ENCODE results near the gene IGLL5. TPM values are rescaled to one million over a fixed set of nuclear protein-coding genes. Genes with fewer than 3 reads are reported as not detected.

The IGLL5 gene
- total and polyA plus RNA-seq, 8 donors = 0.23 to 10.6 (median 0.49) TPM; not detected in 1

DNA sequence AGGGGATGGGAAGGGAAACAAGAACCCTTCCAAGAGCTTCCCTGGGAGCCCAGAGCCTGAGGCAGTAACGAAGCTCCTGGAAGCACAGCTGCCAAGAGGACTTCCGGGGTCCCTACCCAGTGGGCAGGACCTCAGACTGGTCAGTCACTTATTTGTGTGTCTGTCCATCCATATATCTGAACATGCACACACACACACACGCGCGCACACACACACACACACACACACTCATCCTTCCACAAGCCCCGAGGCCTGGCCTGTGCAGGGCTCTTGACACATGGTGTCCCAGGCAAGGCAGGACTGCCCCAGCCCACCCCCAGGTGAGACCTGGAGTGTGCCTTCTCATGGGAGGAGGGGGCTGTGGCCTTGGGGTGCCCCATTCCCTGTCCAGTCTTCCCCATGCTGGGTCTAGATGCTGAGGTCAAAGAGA is 44.9 kb downstream of the IGLL5 start:
- intact Hi-C loops (cut with DNase I) = no loop called here
- DNase-seq = peak in 1 of 4 donors; percentile 75
- TF ChIP-seq, protein P1, sequence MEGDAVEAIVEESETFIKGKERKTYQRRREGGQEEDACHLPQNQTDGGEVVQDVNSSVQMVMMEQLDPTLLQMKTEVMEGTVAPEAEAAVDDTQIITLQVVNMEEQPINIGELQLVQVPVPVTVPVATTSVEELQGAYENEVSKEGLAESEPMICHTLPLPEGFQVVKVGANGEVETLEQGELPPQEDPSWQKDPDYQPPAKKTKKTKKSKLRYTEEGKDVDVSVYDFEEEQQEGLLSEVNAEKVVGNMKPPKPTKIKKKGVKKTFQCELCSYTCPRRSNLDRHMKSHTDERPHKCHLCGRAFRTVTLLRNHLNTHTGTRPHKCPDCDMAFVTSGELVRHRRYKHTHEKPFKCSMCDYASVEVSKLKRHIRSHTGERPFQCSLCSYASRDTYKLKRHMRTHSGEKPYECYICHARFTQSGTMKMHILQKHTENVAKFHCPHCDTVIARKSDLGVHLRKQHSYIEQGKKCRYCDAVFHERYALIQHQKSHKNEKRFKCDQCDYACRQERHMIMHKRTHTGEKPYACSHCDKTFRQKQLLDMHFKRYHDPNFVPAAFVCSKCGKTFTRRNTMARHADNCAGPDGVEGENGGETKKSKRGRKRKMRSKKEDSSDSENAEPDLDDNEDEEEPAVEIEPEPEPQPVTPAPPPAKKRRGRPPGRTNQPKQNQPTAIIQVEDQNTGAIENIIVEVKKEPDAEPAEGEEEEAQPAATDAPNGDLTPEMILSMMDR (IDR thresholded peaks at IDR 0.05) = no peak
- Histone ChIP-seq H3K27ac (no peak overlapping the region), H3K36me3 (no peaks in the 10 kb centered on the region), H3K4me3 (no peak overlapping the region), H3K27me3 (peaks cover 0 to 9% of the 10 kb centered on the region in 2 donors), H3K9me3 (no peaks in the 10 kb centered on the region), H3K4me1 (peaks cover 3 to 12% of the 10 kb centered on the region in 2 donors)
- no peak for ATAC-seq

DNA sequence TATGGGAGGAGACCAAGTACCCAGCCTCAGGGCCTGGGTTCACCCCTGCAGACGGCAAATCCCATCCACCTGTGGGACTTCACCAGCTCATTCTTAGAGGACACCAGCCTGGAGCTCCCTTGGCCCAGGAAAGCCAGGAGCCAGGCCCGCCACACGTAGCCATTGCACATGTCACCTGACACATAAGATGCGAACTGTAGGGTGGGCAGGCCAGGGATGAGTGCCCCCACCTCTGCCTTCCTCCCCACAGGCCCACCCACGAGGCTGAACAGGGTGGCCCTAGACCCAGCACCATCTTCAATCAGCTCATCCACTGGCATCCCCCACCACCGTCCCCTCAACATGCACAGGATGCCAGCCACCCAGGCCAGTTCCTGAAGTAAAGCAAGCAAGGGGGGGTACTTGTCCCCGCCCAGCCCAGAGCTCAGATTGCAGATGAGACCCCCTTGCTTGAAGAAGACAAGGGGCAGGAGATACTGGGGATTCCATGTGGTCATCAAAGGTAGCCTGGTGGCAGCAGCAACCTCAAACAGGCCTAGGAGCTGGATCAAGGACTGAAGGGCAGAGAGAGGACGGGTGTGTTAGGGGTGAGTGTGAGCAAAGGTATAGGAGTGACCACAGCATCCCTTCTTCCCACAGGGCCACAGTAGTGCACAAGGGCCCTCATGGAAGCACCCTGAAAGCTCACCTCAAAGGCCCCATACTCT is 45.6 kb downstream of the IGLL5 start:
- TF ChIP-seq, protein P1 (IDR thresholded peaks at IDR 0.05) = no peak
- H3K4me1 ChIP-seq = peaks cover 3 to 10% of the 10 kb centered on the region in 2 donors
- DNase-seq (peak in 1 of 4 donors; percentile 59), ATAC-seq (no peak)
- intact Hi-C loops (cut with DNase I) = no loop called here
- no peaks in the 10 kb centered on the region for H3K36me3 ChIP-seq
- H3K27ac ChIP-seq = no peak overlapping the region
- H3K9me3 ChIP-seq = no peaks in the 10 kb centered on the region
- H3K27me3 ChIP-seq = peaks cover 0 to 8% of the 10 kb centered on the region in 2 donors
- no peak overlapping the region for H3K4me3 ChIP-seq

DNA sequence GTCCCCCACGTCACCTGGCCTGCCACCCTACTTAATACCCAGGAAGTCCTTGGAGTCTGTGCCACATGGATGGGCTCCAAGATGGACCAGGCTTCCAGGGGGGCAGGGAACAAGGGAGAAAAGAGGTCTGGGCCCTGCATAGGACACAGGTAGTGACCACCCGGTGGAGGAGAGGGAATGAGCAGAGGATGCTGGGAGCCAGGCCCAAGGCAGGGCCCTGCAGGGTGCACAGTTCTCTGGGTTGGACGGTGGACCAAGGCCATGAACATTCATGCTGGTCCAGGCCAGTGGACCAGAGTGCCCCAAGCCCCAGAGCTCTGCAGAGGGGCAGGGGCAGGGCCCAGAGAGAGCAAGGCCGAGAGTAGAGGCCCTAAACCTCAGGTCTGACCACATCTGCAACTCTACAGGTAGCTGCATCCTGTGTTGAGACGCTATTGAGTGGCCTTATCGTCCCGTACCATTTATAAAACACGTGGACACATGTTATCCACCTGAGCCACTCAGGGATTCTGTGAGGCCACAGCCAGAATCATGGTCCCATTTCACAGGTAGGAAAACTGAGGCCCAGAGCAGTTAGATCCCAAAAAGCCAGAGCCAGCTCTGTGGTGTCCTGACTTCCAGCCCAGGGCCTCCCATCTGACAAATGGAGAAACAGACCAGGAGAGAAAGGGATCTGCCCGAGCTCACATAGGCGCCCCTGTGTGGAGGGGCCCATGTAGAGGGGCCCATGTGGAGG is 46.4 kb downstream of the IGLL5 start:
- TF ChIP-seq, protein P1 (IDR thresholded peaks at IDR 0.05) = no peak
- peaks cover 0 to 2% of the 10 kb centered on the region in 2 donors for H3K4me1 ChIP-seq
- intact Hi-C loops (cut with DNase I) = no loop called here
- peaks cover 0 to 5% of the 10 kb centered on the region in 2 donors for H3K27me3 ChIP-seq
- ATAC-seq (no peak), DNase-seq (peak in 1 of 4 donors; percentile 22)
- H3K4me3 ChIP-seq = no peak overlapping the region
- H3K9me3 ChIP-seq = no peaks in the 10 kb centered on the region
- no peak overlapping the region for H3K27ac ChIP-seq
- H3K36me3 ChIP-seq = no peaks in the 10 kb centered on the region

DNA sequence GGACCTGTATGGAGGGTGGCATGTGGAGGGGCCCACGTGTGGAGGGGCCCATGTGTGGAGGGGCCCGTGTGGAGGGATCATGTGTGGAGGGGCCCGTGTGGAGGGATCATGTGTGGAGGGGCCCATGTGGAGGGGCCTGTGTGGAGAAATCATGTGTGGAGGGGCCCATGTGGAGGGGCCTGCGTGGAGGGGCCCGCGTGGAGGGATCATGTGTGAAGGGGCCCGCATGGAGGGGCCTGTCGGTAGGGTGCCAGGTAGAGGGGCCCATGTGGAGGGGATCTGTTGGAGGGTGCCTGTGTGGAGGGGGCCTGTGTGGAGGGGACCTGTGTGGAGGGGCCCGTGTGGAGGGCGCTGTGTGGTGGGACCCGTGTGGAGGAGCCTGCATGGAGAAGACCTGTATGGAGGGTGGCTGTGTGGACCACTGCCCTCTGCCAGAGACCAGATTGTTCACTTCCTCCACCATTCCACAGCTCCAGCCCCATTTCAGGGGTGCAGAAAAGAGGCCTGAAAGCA is 47.0 kb downstream of the IGLL5 start:
- Histone ChIP-seq H3K4me1 (no peaks in the 10 kb centered on the region), H3K27me3 (peaks cover 0 to 5% of the 10 kb centered on the region in 2 donors), H3K27ac (no peak overlapping the region), H3K36me3 (no peaks in the 10 kb centered on the region), H3K4me3 (no peak overlapping the region), H3K9me3 (no peaks in the 10 kb centered on the region)
- ATAC-seq = no peak
- DNase-seq = peak in 1 of 4 donors; percentile 40
- intact Hi-C loops (cut with DNase I) = no loop called here
- TF ChIP-seq, protein P1 (IDR thresholded peaks at IDR 0.05) = no peak

DNA sequence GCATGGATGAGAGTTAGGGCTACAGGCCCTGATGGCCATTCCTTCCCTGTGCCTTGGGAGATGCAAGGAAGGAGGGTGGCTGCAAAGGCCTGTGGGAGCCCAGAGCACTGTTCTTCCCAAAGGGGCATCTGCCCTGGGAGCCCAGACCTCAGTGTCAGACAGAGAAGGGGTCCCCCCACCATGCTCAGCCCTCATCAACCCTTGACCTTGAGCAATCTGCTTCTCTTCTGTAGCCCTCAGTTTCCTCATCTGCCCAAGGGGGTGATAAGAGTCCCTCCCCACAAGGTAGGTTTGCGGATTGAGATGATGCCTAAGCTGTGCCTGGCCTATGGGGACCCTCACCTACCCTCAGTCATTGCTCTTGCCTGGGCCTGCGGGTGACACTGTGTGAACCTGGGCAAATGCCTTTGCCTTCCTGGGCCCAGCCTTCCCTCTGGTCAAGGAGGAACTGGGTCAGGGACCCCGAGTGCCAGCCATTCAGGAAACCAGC is 47.5 kb downstream of the IGLL5 start:
- no peak overlapping the region for H3K27ac ChIP-seq
- H3K36me3 ChIP-seq = no peaks in the 10 kb centered on the region
- no peak overlapping the region for H3K4me3 ChIP-seq
- TF ChIP-seq, protein P1 (IDR thresholded peaks at IDR 0.05) = no peak
- intact Hi-C loops (cut with DNase I) = no loop called here
- ATAC-seq = no peak
- no peaks in the 10 kb centered on the region for H3K4me1 ChIP-seq
- DNase-seq = peak in 1 of 4 donors; percentile 21
- H3K27me3 ChIP-seq = peaks cover 0 to 5% of the 10 kb centered on the region in 2 donors
- no peaks in the 10 kb centered on the region for H3K9me3 ChIP-seq

Data from left lung (tissue), 10 donors.